GM08714 (cell line): ENCODE measurements around the gene ACAA2.
A peak's percentile ranks its signal among the peaks of the same experiment; 100 is the strongest.
"Not testable (repeated sequence)": the region's sequence is repeated elsewhere in the genome, so short reads cannot be mapped to it uniquely, and the experiment has no call there.

Experiments used
- H3K4me3 ChIP-seq: fragments of 200-500 bp; sonication (Bioruptor generic); 2 replicates; pipeline ENCODE4 v1.5.1; 2014; ENCODE audit warnings: mild to moderate bottlenecking, low read length, inconsistent platforms
- ZNF274 ChIP-seq: IDR thresholded peaks from 2 replicates; pipeline ENCODE4 v1.6.1; 2012; ENCODE audit warnings: mild to moderate bottlenecking, low read depth, low read length

The ACAA2 gene

DNA sequence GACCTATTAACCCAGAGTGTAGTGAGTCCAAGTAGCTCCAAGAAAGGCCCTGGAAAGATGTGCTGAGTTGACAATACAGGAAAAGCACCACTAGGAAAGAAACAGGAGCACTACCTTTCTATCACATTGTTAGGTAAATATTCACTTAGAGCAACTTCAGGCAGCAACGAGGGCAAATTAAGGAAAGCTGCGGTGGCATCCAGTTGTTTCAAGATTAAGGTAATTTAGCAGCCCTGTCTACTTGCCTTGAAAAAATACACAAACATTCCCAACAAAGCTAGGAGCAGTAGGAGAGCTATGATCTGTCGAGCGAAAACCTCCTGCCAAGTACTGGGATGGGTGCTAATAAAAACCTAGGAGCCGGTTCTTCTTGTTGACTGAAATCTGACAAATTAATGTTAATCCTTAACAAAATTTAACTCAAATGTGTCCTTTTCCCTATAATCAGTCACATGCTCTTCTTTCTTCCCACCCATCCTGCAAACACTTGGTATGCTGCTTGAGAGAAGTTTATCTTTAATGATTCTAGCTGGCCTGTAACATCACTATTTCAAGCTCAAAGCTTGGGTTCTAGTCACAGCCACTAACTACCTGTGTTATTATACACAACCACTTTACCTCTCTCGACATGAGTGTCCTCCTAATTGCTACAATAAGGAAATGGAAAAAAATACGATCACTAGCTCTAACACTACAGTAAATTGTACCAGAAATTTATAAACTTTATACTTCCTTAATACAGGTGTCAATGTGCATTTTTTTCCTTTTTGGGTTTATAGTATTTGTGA is 2.0 kb downstream of the ACAA2 start:
- no peak for TF ChIP-seq ZNF274
- H3K4me3 ChIP-seq, result no peak overlapping the region

DNA sequence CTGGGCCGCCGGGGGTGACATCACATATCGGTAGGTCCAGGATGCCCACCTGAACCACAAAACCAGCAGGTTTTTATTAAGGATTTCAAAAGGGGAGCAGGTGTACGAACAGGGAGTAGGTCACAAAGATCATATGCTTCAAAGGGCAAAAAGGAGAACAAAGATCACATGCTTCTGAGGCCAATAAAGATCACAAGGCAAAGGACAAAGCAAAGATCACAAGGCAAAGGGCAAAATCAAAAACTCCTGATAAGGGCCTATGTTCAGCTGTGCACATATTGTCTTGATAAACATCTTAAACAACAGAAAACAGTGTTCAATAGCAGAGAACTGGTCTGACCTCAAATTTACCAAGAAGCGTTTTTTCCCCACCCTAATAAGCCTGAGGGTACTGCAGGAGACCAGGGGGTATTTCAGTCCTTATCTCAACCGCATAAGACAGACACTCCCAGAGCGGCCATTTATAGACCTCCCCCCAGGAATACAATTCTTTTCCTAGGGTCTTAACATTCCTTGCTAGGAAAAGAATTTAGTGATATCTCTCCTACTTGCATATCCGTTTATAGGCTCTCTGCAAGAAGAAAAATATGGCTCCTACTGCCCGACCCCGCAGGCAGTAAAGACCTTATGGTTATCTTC is 4.7 kb downstream of the ACAA2 start:
- not testable (repeated sequence) for H3K4me3 ChIP-seq

DNA sequence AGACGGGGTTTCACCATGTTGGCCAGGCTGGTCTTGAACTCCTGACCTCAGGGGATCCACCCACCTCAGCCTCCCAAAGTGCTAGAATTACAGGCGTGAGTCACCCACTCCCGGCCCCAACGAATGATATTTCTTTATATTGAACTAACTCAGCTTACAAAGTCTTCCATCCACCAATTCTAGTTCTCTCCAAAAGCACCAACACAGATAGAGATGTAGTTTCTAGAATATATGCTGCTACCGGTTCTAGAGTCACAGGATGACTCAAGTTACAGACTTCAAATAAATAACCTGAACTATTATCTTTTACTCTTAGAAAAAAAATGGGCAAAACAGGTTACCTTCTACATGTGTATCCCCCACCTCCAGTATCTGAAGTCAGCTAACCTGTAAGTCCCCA is 9.2 kb downstream of the ACAA2 start:
- no peak overlapping the region for H3K4me3 ChIP-seq
- no peak for TF ChIP-seq ZNF274

DNA sequence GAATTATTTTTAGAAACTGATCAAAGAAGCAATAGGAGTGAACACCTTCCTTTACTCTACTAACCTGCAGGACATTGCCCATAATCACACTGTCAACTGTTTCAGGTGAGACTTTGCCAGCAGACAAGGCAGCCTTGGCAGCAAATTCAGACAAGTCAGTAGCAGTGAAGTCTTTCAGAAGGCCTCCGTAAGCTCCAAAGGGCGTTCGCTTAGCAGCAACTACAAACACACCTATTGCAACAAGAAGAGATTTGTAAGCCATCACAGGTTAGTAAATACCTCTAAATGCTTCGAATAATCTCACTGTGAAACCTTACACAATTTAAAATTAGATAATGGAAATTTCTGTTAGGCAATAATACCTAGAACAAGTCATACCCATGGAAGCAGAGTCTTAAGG is 10.7 kb downstream of the ACAA2 start:
- no peak overlapping the region for H3K4me3 ChIP-seq
- TF ChIP-seq ZNF274, result no peak

DNA sequence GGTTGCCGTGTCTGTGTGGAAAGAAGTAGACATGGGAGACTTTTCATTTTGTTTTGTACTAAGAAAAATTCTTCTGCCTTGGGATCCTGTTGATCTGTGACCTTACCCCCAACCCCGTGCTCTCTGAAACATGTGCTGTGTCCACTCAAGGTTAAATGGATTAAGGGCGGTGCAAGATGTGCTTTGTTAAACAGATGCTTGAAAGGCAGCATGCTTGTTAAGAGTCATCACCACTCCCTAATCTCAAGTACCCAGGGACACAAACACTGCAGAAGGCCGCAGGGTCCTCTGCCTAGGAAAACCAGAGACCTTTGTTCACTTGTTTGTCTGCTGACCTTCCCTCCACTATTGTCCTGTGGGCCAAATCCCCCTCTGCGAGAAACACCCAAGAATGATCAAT is 12.8 kb downstream of the ACAA2 start:
- H3K4me3 ChIP-seq, result not testable (repeated sequence)

DNA sequence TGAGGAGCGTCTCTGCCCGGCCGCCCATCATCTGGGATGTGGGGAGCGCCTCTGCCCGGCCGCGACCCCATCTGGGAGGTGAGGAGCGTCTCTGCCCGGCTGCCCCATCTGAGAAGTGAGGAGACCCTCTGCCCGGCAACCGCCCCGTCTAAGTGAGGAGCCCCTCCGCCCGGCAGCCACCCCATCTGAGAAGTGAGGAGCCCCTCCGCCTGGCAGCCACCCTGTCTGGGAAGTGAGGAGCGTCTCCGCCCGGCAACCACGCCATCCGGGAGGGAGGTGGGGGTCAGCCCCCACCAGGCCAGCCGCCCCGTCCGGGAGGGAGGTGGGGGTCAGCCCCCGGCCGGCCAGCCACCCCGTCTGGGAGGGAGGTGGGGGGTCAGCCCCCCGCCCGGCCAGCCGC is 13.5 kb downstream of the ACAA2 start:
- H3K4me3 ChIP-seq, result not testable (repeated sequence)

DNA sequence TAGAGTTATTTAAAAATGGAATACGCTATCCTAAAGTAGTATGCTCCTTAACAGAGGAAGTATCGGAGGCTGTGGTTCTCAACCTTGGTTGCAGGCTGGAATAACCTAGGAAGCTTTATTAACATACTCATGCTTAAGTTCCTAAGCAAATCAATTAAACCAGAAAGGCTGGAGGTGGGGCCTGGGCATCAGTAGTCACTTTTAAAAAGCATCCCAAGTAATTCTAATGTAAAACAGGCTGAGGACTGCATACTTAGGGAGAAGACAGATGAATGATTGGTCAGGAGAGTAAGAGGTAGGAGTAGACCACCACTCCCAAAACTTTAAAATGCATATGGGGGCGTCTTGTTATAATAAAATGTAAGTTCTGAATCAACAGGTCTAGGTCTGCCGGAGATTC is 15.3 kb downstream of the ACAA2 start:
- H3K4me3 ChIP-seq, result no peak overlapping the region
- no peak for TF ChIP-seq ZNF274

DNA sequence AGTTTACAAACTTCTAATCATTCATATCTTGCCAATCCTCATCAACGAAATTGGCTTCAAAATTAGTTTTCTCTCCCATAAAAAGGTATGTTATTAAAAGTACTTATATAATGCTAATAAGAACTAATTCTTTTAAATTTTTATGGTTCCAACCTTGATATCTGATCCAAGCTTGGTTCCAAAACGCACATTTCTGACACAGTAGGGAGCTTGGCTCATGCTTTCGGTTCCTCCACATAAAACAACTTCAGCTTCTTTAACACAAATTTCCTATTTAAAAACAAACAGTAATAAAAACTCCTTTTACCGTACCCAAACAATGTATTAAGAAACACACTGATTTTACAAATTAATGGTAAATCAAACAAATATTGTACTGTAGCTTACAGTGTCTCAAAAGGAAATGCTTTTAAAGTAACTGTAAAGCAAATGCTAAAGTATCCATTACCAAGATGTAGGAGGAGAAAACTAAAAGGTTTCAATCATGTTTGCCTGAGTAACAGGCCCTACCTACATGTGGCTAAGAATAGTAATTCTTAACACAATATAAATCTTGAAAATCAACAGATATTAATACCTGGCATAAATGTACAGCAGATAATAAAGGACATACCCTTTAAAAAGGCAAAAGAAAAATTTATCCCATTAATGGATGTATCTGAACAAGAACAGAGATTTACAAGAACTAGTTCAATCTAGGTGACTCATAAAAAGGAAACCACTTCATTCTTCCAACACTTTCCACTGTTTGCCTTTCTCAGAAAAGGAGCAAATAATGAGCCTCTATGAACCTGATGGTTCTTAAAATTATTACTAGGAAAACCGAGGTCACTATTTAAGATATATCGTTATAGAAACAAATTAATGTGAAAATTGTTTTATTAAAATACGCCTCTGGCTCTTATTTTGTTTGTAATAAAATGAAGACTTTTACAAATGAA is 17.5 kb downstream of the ACAA2 start:
- TF ChIP-seq ZNF274, result no peak

DNA sequence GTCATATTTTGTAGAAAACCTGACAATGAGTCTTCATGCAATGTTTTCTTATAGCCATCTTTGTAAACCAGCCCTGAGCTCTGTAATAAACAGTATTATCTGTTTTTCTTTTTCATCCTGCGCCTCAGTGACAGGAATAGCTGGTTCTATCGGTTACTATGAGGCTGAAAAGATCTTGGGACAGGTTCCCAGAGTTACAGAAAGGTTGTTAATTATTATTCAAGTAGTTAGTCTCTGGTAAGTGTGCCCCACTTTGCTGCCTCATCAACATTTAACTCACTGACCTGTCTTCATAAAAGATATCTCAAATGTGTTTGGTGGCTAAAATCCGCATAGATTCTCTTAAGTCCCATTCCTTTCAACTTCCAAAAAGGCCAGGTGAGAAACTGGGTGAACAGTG is 18.6 kb downstream of the ACAA2 start:
- H3K4me3 ChIP-seq, result no peak overlapping the region
- no peak for TF ChIP-seq ZNF274

More for the DNA sequence above, 17.5 kb downstream of the ACAA2 start:
- no peak overlapping the region for H3K4me3 ChIP-seq

DNA sequence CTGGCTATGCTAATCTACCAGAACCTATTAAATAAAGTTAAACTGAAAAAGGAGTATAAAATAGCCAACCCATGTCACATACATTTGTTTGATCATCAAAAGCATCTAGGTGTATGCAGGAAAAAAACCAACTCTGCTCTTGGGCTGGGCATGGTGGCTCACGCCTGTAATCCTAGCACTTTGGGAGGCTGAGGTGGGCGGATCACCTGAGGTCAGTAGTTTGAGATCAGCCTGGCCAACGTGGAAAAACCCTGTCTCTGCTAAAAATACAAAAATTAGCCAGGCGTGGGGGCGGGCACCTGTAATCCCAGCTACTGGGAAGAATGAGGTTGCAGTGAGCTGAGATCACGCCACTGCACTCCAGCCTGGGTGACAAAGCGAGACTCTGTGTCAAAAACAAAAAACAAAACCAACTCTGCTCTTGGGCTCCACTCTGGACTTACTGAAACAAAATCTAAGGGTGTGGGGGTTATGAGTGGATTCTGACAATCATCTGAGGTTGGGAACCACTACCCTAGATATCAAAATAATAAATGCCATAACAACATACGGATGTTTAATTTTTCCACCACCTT is 23.7 kb downstream of the ACAA2 start:
- H3K4me3 ChIP-seq, result not testable (repeated sequence)

DNA sequence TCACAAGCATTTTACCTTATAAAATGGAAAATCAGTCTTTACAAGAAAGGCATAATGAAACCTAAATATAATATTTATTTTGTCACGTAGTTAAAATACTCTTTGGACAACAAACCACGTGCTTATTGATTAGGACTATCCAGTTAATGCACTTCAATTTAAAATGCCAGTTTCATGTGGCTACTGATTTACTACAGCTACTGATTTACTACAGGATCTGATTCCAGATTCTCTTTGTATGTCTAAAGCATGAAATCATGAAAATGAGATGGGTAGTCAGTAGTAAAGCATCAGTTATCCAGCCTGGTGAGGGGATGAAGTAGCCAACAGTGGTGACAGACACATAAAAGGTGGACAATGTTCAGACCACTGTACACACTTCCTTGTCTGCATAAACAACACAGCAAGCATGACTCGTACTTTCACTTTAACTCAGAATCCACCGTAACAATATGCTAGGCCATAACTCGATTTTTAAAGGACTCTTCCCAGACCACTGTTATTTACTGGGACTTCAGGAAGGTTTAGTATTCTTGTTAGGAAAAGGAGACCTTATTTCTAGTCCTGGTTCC is 24.9 kb downstream of the ACAA2 start:
- no peak for TF ChIP-seq ZNF274
- peak overlapping the region; percentile 23; the same call in 1 of the 2 replicates for H3K4me3 ChIP-seq

DNA sequence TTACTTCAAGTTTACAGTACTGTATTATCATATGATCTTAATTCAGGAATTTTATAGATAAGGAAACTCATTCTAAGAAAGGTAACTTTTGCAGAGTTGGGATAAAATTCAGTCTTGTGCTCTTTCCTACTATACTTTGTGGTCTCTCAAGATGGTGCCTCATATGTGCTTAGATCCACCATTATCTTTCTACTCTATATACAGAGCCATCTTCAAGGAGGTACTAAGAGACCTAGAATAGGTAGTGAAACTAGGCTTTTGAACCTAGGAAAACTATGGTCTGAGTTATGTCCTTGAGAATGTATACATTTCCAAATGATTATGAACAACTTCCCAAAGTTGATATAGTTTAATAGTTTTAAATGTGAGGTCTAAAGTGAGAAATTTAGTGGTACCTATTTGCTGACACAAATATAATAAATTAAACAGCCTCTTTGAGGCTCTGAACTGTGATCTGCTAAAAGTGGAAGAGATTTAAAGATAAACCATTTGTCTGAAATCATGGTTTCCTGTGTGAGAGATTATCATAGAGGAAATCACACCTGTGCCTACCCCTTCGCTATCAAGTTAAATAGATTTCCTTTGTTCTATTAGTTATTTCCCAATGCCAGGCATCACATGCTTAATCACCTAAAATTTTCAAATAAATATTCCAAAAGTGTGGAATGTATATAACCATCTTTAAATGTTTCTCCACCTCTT is 27.2 kb downstream of the ACAA2 start:
- H3K4me3 ChIP-seq, result no peak overlapping the region
- TF ChIP-seq ZNF274, result no peak

DNA sequence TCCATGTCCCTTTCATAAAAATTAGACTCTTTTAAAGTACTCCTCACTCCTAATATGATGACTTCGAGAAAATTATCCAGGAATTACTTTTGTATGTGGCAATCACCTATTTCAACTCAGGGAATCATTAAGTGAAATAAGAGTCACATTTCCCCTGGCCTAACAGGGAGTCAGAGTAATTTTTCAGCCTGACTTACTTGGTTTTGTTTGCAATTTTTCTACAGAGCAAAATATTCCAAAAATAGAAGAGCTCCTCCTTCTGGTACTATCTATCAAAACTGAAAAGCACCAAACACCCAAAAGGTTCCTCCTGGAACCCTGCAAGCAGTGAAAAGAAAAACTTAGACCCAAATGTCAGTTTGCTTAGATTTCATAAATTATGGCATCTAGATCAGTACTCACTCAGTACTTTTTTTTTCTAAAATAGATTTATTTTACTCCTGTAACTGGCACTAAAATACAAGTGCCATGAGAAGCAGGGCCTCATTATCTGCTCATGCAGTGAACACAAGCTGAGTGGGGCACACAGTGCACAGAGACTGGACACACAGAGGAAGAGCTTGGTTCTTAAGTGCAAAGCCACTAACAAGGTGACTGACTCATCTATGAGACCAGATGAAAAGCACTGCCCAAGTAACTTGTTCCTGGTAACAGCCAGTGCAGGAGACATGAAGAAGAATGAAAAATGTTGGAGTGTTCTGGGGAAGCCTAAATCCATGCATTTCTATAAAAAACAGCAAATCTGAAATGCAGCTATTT is 28.7 kb downstream of the ACAA2 start:
- H3K4me3 ChIP-seq, result no peak overlapping the region
- TF ChIP-seq ZNF274, result no peak

DNA sequence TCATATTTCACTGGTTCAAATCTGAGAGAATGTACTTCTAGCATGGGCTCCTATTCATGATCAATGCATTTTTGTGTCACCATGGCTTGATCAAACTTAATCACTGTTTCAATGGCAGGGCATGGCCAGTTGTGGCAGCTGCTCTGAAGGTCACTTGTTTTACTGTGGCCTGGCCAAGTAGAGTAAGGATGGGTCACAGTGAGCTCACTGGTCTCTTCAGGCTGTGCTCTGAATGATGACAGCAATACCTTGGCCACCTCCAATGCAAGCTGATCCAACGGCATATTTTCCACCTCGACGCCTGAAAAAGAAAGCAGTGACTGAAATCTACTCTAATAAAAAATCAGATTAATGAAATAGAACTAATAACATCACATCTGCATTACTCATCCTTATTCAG is 29.7 kb downstream of the ACAA2 start:
- not testable (repeated sequence) for H3K4me3 ChIP-seq
